HL-60/S4 treated with phorbol 12-myristate 13-acetate at 8.2 ng/mL for 4 days and 3 days (cell line): ENCODE results near the gene LRCOL1.

Experiments
- in situ Hi-C: fragments of 300-500 bp; cut with MboI; formaldehyde crosslinking; loops from 2 replicates; pipeline ENCODE4 v1.15.0; 2022; ENCODE audit warnings: low sequenced_read_pairs

The LRCOL1 gene

DNA sequence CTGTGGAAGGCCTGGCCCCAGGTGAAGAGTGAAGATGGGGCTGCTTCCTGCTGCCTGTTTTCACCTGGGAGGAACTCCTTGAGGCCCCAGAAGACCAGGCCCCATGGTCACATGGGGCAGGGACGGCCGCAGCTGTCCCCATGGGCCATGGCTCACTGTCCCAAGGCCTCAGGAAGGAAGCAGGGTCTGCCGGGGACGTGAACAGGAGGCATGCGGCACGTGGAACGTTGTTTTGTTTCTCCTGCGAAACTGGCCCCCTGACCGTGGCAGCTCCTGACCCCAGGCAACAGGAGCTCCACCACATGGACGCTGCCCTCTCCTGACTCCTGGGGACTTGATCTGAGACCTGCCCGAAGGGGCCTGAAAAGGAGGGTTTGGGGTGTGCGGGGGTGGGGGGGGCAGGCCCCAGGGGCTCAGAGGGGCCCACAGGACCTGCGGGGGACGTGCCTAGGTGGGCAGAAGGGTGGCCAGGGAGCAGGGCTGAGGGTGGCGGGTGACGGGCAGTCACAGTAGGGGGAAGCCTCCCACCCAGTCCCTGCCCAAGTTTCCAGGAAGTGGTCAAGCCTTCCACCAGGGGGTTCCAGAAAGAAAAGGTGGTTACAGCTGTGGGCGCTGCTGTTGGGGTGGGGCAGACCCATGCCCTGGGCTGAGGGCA is 41.4 kb downstream of the LRCOL1 start:
- in situ Hi-C loops: no loop called here

GRCh38 chr12:132568301-132568700 is 42.1 kb downstream of the LRCOL1 start:
- in situ Hi-C loops: no loop called here

DNA sequence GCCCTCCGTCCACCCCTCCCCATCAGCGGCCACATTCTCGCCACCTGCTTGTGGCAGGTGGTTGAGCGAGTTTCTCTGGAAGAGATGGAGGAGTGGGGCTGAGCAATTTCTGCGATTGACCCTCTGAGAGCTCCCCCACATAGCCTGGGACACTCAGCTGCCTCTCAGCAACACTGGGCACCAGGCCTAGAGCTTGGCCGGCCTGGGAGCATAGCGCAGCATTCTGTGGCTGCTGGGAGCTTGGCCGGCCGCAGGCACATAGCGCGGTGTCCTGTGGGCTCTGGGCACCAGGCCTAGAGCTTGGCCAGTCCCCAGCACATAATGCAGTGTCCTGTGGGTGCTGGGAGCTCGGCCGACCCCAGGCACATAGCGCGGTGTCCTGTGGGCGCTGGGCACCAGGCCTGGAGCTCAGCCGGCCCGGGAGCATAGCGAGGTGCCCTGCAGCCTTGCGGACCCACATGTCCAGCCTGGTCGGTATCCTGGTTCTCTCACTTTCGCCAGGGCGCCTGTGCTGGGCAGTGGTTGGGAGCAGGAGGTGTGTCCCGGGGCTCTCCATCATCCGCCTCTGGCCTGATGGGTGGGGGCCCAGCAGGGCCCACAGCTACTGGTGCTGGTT is 43.8 kb downstream of the LRCOL1 start:
- in situ Hi-C loops: no loop called here

- in situ Hi-C loops: no loop called here
Observed at GRCh38 chr12:132565365-132565764, 45.0 kb downstream of the LRCOL1 start.

GRCh38 chr12:132563911-132564310 is 46.5 kb downstream of the LRCOL1 start:
- in situ Hi-C loops: no loop called here

GRCh38 chr12:132562489-132563021 is 47.8 kb downstream of the LRCOL1 start:
- in situ Hi-C loops: no loop called here

- in situ Hi-C loops: no loop called here
Observed at GRCh38 chr12:132561427-132562156, 48.8 kb downstream of the LRCOL1 start.

GRCh38 chr12:132560614-132561426 is 49.6 kb downstream of the LRCOL1 start:
- in situ Hi-C loops: no loop called here

GRCh38 chr12:132560364-132560613 is 50.1 kb downstream of the LRCOL1 start:
- in situ Hi-C loops: no loop called here

DNA sequence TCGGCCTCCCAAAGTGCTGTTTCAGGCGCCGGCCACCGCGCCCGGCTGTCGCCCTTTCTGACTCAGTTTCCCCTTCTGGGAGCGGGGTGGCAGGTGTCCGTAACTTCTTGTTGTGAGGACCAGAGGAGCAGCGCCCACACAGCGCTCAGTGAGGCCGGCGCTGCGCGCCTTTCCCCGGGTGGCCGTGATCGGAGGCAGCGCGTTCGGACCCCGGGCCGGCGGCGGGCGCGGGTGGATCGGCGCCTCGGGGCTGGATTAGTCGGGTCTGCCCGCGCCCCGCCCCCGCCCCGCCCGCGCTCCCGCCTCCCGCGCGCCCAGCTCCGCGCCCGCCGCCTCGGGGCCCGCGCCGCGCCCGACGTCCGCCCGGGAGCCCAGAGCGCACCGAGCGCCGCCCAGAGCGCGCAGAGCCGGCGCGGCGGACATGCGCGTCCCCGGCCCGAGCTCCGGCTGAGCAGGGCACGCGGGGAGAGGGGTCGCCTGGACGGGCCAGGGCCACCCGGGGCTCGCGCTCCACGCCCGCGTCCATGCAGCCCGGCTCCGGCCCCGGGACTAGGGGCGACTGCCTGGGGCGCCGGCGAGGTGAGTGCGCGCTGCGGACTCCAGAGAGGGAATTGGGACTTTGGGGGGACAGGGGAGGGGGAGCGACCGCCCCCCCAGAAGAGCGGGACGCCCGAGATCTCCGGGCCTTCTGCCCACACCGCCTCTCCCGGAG is 50.6 kb downstream of the LRCOL1 start:
- in situ Hi-C loops: no loop called here

GRCh38 chr12:132558861-132559623 is 51.3 kb downstream of the LRCOL1 start:
- in situ Hi-C loops: no loop called here

- in situ Hi-C loops: no loop called here
Observed at GRCh38 chr12:132558042-132558856, 52.1 kb downstream of the LRCOL1 start.

- in situ Hi-C loops: no loop called here
Observed at GRCh38 chr12:132557291-132558015, 52.9 kb downstream of the LRCOL1 start.

DNA sequence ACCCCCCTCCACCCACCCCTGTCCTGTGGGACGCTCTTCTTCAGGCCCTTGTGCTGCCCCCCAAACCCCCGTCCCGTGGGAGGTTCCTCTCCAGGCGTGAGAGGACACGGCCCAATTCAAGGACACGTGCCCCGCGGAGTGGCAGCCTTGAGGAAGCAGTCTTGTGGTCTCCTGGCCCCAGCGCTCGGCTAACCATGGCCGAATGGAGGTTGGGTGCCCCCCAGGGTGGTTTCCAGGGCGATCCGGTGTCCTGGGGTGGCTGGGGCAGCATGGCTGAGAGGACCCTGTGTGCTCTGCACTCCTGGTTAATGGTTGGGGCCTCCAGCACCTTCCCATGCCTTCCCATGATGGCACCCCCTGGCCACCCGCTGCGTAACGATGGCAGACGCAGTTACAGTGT is 53.6 kb downstream of the LRCOL1 start:
- in situ Hi-C loops: no loop called here

DNA sequence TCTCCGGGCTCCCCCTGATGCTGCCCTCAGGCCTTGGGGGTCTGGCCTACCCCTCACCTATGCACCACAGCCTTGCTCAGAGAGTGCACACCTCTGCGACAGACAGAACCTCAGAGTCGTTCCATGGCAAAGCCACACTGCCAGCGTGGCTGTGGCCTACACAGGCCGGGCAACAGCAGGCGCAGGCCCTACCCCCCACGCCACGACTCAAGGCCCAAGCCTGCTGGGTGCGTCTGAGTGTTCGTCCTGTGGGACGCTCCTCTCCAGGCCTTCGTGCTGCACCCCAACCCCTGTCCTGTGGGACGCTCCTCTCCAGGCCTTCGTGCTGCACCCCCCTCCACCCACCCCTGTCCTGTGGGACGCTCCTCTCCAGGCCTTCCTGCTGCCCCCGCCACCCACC is 54.2 kb downstream of the LRCOL1 start:
- in situ Hi-C loops: no loop called here

- in situ Hi-C loops: no loop called here
Observed at GRCh38 chr12:132555686-132556085, 54.7 kb downstream of the LRCOL1 start.

DNA sequence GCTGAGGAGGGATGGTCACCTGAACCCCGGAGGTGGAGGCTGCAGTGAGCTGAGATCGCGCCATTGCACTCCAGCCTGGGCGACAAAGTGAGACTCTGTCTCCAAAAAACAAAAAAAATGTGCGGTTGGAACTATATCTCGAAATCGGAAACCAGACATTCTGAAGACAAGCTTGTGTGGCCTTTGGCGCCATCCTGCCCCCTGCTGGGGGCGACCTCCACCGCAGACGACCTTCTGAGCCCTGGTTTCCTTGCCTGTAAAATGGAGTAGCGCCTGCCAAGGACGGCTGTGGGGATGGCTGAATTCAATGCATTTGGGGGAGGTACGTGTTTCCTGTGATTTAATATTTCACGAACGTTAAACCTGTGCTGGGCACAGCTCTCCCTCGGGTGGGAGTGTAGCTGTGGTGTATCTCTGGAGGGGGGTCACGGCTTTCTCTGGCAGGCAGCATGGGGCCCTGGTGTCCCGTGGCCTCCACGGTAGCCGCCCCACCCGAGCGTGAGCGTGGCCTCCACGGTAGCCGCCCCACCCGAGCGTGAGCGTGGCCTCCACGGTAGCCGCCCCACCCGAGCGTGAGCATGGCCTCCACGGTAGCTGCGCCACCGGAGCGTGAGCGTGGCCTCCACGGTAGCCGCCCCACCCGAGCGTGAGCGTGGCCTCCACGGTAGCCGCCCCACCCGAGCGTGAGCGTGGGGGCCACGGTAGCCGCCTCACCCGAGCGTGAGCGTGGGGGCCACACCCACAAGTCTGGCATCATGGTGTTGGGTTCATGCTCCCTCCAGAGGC is 55.3 kb downstream of the LRCOL1 start:
- in situ Hi-C loops: no loop called here
